GM19099 (cell line): ENCODE results near the gene AKR1C3.

Experiments used
- POLR2A ChIP-seq: IDR thresholded peaks from 3 replicates; pipeline ENCODE4 v1.6.1; 2011; ENCODE audit warnings: low read depth; ENCODE audit not compliant: insufficient read length; ENCODE audit errors: extremely low read depth

Gene AKR1C3

DNA sequence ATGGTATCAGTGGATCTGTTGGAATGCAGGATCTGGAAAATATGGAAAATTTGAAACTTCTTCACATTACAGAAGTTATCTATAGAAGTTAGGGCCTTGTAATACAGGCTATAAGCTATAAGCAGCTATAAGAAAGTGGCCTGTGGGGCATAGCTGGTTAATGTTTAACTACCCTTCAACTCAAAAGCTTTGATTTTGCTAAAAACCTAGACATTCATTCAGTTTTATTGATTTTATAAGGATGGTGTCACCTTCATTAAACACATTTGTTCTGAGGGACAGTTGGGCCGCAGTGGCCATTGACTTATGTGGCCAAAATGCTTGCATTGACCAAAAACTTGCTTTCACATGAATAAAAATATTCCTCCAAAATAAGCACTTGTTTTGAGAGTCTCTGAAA lies 13.1 kb upstream of the AKR1C3 start:
- no peak for TF ChIP-seq POLR2A

DNA sequence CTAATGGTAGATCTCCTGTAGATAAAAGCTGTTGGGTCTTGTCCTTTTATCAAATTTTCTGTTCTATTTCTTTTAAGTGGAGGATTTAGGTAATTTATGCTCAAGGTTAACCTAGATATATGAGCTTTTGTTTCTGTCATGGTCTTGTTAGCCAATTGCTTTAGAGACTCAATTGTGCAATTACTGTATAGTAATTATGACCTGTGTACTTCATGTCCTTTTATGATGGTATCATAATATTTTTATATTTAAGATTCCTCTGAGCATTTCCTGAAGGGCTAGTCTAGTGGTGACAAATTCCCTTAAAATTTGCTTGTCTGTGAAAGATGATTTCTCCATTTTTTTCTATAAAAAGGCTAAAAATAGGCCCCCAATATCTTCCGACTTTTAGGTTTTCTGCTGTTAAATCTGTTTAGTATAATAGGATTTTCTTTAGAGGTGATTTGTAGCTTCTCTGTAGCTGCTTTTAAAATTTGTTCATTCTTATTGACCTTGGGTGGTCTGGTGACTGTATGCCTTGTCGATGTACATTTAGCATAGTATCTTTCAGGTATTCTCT lies 5.4 kb upstream of the AKR1C3 start:
- TF ChIP-seq POLR2A = no peak

DNA sequence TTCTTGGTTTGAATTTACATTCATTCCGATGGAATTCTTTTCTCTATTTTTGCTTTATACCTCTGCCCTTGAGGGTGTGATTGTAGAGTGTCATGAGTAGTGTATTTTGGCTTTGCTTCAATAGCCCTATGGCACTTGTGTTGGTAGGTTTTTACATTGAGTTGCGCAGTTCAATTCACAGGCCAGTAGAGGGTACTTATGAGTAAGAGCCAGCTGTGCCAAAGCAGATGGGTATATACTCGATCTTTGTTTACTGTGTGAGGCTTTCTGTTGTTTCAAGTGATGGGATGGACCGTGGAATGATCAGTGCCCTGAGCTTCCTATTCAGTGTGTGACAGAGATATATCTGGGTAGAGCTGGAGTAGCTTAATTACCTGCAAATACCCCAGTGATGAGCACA lies 4.3 kb upstream of the AKR1C3 start:
- no peak for TF ChIP-seq POLR2A

GRCh38 chr10:5090551-5090950 lies 3.7 kb upstream of the AKR1C3 start:
- no peak for TF ChIP-seq POLR2A

DNA sequence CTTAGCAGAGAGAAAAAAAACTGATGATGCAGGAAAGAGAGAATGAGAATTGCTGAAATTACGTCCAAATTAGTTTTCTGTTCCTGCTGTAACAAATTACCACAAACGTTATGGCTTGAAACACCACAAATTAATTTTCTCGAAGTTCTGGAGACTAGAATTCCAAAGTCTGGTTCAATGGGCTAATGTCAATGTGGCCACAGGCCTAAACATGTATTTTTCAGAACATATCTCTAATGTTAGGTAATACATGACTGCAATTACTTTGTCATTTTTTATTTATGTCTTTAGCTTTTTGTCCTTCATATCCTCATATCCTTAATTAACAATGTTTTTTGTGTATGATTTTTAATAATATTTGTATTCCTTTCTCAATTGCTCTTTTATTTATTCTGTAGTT lies 3.0 kb upstream of the AKR1C3 start:
- TF ChIP-seq POLR2A = no peak

- TF ChIP-seq POLR2A = no peak
Observed at GRCh38 chr10:5092375-5092774, 1.8 kb upstream of the AKR1C3 start.

GRCh38 chr10:5092848-5093790 lies 1.1 kb upstream of the AKR1C3 start:
- no peak for TF ChIP-seq POLR2A

DNA sequence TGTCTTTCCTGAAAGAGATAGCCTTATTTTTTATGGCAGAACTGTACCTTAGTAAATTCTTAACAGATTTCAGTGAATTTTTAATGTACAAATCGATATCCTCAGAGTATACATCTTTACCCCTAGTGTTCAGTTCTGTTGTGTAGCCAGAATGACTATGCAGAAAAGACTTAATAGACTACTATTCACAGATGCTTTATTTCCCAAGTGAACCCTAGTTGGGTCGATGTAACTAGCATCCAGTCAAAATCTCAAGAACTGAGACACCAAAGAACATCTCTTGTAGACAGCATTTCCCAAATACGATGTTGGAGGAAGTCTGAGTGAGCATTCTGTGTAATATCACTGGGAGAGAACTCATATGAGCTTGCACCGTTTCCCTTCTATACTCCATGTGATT lies 1.5 kb downstream of the AKR1C3 start:
- TF ChIP-seq POLR2A = no peak

DNA sequence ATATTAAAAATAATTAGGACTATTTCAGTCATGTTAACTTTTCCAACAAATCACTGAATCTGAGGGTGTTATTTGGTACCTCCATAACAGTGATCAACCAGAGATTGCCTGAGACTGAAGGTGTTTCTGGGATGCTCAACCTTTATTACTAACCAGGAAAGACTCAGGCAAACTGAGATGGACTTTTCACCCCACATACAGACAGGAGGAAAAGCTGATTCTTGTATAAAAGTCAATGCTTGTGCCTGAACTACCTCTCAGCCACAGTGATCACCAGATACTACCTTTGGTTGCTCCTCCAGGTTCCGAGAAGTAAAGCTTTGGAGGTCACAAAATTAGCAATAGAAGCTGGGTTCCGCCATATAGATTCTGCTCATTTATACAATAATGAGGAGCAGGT lies 1.9 kb downstream of the AKR1C3 start:
- no peak for TF ChIP-seq POLR2A

- TF ChIP-seq POLR2A = no peak
Observed at GRCh38 chr10:5103481-5103880, 9.3 kb downstream of the AKR1C3 start.

DNA sequence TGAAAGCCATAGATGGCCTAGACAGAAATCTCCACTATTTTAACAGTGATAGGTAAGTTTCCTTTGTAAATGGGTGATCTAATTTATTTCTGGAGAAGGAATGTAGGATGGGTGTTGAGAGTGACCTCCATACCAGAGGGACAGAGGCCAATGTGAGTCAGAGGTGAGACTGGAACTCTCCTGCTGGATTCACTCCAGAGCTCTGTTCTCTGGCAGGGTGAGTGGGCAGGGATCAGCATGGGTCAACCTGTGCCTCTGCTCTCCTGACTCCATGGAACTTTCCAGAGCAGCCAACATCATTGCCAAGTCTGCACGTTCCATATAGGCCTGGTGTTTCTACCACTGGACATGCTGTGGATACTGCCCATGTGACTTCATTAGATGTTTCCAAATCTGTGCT lies 11.4 kb downstream of the AKR1C3 start:
- no peak for TF ChIP-seq POLR2A

GRCh38 chr10:5106553-5106952 lies 12.3 kb downstream of the AKR1C3 start:
- no peak for TF ChIP-seq POLR2A

- TF ChIP-seq POLR2A = no peak
Observed at GRCh38 chr10:5107860-5108526, 13.8 kb downstream of the AKR1C3 start.

DNA sequence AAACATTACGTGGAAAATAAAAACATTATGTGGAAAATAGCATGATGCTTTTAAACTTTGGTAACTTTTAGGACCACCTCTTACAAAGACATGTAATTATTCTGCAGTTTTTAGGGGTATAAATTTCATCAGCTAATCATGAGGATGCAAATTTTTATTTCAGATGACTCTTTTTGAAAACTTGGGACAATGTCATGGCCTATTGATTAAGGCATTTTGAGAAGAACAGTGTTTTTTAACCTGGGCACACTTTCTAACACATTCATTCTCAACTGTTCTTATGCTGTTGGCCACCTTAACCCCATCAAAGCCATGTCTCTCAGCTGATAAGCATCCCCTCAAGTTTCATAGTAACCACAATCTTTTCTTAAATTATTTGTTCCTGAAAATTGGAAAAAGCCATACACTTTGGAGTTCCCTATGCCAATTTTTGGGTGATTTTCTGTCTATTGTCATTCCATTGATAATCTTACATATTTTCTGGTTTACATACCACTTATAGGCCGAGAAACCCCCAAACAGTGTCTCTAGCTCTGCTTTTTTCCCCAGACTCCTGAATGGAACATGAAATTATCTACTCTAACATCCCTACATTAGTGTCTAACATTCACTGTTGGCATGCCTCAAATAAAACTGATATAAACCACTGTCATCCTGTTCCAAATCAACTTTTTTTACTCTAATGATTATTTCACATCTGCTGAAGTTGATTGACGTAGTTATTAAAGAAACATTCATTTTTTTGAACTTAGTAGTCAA lies 14.6 kb downstream of the AKR1C3 start:
- no peak for TF ChIP-seq POLR2A

GRCh38 chr10:5116621-5117020 lies 22.4 kb downstream of the AKR1C3 start:
- TF ChIP-seq POLR2A = no peak
